ENCODE data around the gene ROM1. TPM values are rescaled to one million over a fixed set of nuclear protein-coding genes. Genes with fewer than 3 reads are reported as not detected.

ROM1 gene
- polyA plus RNA-seq, 1 donor (not counting 4 experiments of a cell fraction or from before 2014, with no cell fraction given): 1.5 TPM

DNA sequence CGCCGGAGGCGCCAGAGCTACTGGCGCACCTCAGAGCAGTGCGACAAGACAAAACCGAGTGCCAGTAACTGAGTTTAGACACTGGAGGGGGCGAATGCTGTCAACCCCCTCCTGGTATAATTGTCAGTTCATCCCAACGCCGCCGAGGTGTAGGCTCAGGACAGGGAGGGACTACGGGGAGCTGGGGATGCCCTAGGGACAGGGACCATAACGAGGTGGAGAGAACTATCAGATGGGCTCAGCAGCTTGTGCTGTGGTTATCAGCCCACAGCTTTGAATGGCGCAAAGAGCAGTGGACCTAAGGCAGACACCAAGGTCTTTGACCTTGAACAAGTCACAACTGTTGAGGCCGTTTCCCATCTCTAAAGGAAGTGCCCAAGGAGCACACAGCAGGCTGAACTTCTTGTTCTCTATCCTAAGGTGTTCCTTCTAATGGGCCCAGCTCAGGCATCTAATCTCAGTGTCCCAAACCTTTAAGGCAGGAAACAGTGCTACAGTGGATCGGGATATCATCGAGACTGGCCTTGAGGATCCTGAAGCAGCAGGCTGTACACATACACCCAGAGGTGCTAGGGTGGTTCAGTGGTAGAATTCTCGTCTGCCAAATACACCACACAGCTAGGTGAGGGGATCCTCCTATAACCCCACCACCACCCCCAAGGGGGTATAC is 20.8 kb upstream of the ROM1 start:
- no peak for TF ChIP-seq EZH2 (IDR thresholded peaks at IDR 0.05; ENCODE audit: low read length)
- TF ChIP-seq, protein P1, sequence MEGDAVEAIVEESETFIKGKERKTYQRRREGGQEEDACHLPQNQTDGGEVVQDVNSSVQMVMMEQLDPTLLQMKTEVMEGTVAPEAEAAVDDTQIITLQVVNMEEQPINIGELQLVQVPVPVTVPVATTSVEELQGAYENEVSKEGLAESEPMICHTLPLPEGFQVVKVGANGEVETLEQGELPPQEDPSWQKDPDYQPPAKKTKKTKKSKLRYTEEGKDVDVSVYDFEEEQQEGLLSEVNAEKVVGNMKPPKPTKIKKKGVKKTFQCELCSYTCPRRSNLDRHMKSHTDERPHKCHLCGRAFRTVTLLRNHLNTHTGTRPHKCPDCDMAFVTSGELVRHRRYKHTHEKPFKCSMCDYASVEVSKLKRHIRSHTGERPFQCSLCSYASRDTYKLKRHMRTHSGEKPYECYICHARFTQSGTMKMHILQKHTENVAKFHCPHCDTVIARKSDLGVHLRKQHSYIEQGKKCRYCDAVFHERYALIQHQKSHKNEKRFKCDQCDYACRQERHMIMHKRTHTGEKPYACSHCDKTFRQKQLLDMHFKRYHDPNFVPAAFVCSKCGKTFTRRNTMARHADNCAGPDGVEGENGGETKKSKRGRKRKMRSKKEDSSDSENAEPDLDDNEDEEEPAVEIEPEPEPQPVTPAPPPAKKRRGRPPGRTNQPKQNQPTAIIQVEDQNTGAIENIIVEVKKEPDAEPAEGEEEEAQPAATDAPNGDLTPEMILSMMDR (optimal IDR thresholded peaks at IDR 0.05 in 1 of 3, IDR thresholded peaks at IDR 0.05 in 1 of 3, conservative IDR thresholded peaks at IDR 0.05 in 1 of 3; ENCODE audit: extremely low read depth in 1 of 3, insufficient read depth in 2 of 3, low read length in 3 of 3): no peak
- H3K27me3 ChIP-seq (ENCODE audit: control insufficient read depth, extremely low read depth, insufficient read depth, low read length): no peaks in the 10 kb centered on the region
- H3K4me2 ChIP-seq (ENCODE audit: control insufficient read depth, extremely low read depth, insufficient read depth, low read depth, low read length): peak overlapping the region; percentile 84
- peak overlapping the region; percentile 63 for H3K27ac ChIP-seq (ENCODE audit: control insufficient read depth, insufficient read depth, low read length)
- no peaks in the 10 kb centered on the region for H3K9me1 ChIP-seq (ENCODE audit: control insufficient read depth, extremely low read depth, insufficient read depth, low read length)
- peak overlapping the region; percentile 94 for H3K9ac ChIP-seq (ENCODE audit: control insufficient read depth, extremely low read depth, insufficient read depth, low read length)
- H3K4me3 ChIP-seq (ENCODE audit: control insufficient read depth in 2 of 3, extremely low read depth in 1 of 3, insufficient read depth in 2 of 3, low read depth in 1 of 3, low read length in 3 of 3): peak overlapping the region; percentile 61 to 91 (median 70)
- H4K20me1 ChIP-seq (ENCODE audit: control insufficient read depth, extremely low read depth, insufficient read depth, low read length): peaks cover 2% of the 10 kb centered on the region
- H3K4me1 ChIP-seq (ENCODE audit: control insufficient read depth, extremely low read depth, insufficient read depth, low read length): peaks cover 14% of the 10 kb centered on the region
- dilution Hi-C loops (cut with MboI; ENCODE audit: extremely low pct_ligation_motif_present, low sequenced_read_pairs): no loop called here
- H3K79me2 ChIP-seq (ENCODE audit: control insufficient read depth, insufficient read depth, low read length): peaks cover 28% of the 10 kb centered on the region
- no peak for FAIRE-seq
- peak overlapping the region; percentile 80 for H2AFZ ChIP-seq (ENCODE audit: control insufficient read depth, low read length)
- H3K36me3 ChIP-seq (ENCODE audit: control insufficient read depth in 2 of 2, extremely low read depth in 1 of 2, insufficient read depth in 2 of 2, low read length in 2 of 2): peaks cover 36 to 48% of the 10 kb centered on the region in 2 experiments
- no peak for DNase-seq (ENCODE audit: low read depth, low spot score)
- H3K9me3 ChIP-seq (ENCODE audit: control insufficient read depth, low read depth, low read length): no peaks in the 10 kb centered on the region

DNA sequence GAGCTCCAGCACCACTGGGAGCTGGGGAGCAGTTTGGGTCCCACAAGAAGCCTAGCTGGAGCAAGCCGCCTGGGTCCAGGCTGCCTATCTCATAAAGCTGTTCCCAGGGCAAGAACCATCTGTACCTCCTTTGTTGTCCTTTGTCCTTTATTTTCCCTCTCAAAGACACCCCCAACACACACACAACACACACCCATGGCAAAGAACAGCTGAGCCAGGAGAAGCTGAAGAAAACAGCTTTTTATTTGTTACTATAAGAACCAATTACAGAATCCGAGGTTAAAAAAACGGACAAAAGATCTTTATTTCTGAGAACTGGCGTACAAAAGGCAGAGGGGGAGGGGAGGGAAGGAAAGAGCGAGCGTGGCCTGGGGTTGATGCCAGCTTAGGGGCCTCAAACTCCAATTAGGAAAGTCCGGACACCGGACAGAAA is 20.1 kb upstream of the ROM1 start:
- peaks cover 34% of the 10 kb centered on the region for H3K79me2 ChIP-seq (ENCODE audit: control insufficient read depth, insufficient read depth, low read length)
- H4K20me1 ChIP-seq (ENCODE audit: control insufficient read depth, extremely low read depth, insufficient read depth, low read length): peaks cover 2% of the 10 kb centered on the region
- peaks cover 40 to 56% of the 10 kb centered on the region in 2 experiments for H3K36me3 ChIP-seq (ENCODE audit: control insufficient read depth in 2 of 2, extremely low read depth in 1 of 2, insufficient read depth in 2 of 2, low read length in 2 of 2)
- no peaks in the 10 kb centered on the region for H3K9me1 ChIP-seq (ENCODE audit: control insufficient read depth, extremely low read depth, insufficient read depth, low read length)
- H2AFZ ChIP-seq (ENCODE audit: control insufficient read depth, low read length): no peak overlapping the region
- no peaks in the 10 kb centered on the region for H3K9me3 ChIP-seq (ENCODE audit: control insufficient read depth, low read depth, low read length)
- no peak overlapping the region for H3K9ac ChIP-seq (ENCODE audit: control insufficient read depth, extremely low read depth, insufficient read depth, low read length)
- no peak overlapping the region for H3K4me2 ChIP-seq (ENCODE audit: control insufficient read depth, extremely low read depth, insufficient read depth, low read depth, low read length)
- H3K4me1 ChIP-seq (ENCODE audit: control insufficient read depth, extremely low read depth, insufficient read depth, low read length): peaks cover 14% of the 10 kb centered on the region
- H3K27ac ChIP-seq (ENCODE audit: control insufficient read depth, insufficient read depth, low read length): no peak overlapping the region
- H3K27me3 ChIP-seq (ENCODE audit: control insufficient read depth, extremely low read depth, insufficient read depth, low read length): no peaks in the 10 kb centered on the region
- dilution Hi-C loops (cut with MboI; ENCODE audit: extremely low pct_ligation_motif_present, low sequenced_read_pairs): no loop called here
- H3K4me3 ChIP-seq (ENCODE audit: control insufficient read depth in 2 of 3, extremely low read depth in 1 of 3, insufficient read depth in 2 of 3, low read depth in 1 of 3, low read length in 3 of 3): no peak overlapping the region
- FAIRE-seq (no peak), DNase-seq (ENCODE audit: low read depth, low spot score) (no peak)
- TF ChIP-seq EZH2 (IDR thresholded peaks at IDR 0.05; ENCODE audit: low read length): no peak
- TF ChIP-seq, protein P1 (optimal IDR thresholded peaks at IDR 0.05 in 1 of 3, IDR thresholded peaks at IDR 0.05 in 1 of 3, conservative IDR thresholded peaks at IDR 0.05 in 1 of 3; ENCODE audit: extremely low read depth in 1 of 3, insufficient read depth in 2 of 3, low read length in 3 of 3): no peak

All from keratinocyte (primary cell).